ENCODE data around the gene NACC2. TPM values are rescaled to one million over a fixed set of nuclear protein-coding genes. Genes with fewer than 3 reads are reported as not detected.

NACC2 gene
- total and polyA plus RNA-seq, 10 of the 15 experiments (the other 5 are each of a cell fraction or from before 2014, with no cell fraction given): 0.66 to 14.7 (median 3.5) TPM

GRCh38 chr9:136058084-136058483 lies 37.0 kb downstream of the NACC2 start:
- H3K4me1 ChIP-seq (ENCODE audit: control insufficient read depth, insufficient read depth, low read length): no peaks in the 10 kb centered on the region
- no peak overlapping the region for H3K4me2 ChIP-seq (ENCODE audit: control insufficient read depth, insufficient read depth)
- H2AFZ ChIP-seq (ENCODE audit: control insufficient read depth, low read depth, low read length): no peak overlapping the region
- no peak for TF ChIP-seq YY1 (IDR thresholded peaks at IDR 0.05; ENCODE audit: low read depth, low read length)
- H3K36me3 ChIP-seq (ENCODE audit: control insufficient read depth in 2 of 2, insufficient read depth in 2 of 2, low read length in 1 of 2): no peaks in the 10 kb centered on the region
- no peaks in the 10 kb centered on the region for H3K79me2 ChIP-seq (ENCODE audit: control insufficient read depth, insufficient read depth, low read length)
- no peaks in the 10 kb centered on the region for H3K27me3 ChIP-seq (replicated peaks in 1 of 2; ENCODE audit: control insufficient read depth in 2 of 2, insufficient read depth in 2 of 2, low read length in 1 of 2)
- POLR2A ChIA-PET: interaction anchor here (0.5 kb wide), 1 partner anchor 244 kb away, joined by 3 read pairs; no protein-coding TSS in a partner anchor
- SMC1A ChIA-PET (ENCODE audit: uncharacterized antibody, unreplicated experiment): no interaction called here
- RAD21 ChIA-PET (ENCODE audit: unreplicated experiment): no interaction called here
- no peak overlapping the region for H3K9ac ChIP-seq (ENCODE audit: control insufficient read depth, insufficient read depth, low read length)
- DNase-seq (ENCODE audit: low read depth, low spot score) (no peak), FAIRE-seq (no peak), ATAC-seq (no peak)
- in situ Hi-C loops (cut with MboI): no loop called here
- 63% methylated on average over 12 of the region's 13 CpGs for WGBS (ENCODE audit: insufficient coverage, insufficient replicate concordance, low lambda C conversion rate, missing lambda C conversion rate)
- H3K4me3 ChIP-seq: no peak overlapping the region
- H4K20me1 ChIP-seq (ENCODE audit: control insufficient read depth, insufficient read depth): peaks cover 4% of the 10 kb centered on the region; the same call in 1 of the 2 replicates
- no TSS peak for BruUV-seq (replicated peaks)
- no peaks in the 10 kb centered on the region for H3K9me3 ChIP-seq (replicated peaks; ENCODE audit: control insufficient read depth, insufficient read depth, low read length)
- intact Hi-C loops (cut with micrococcal nuclease; ENCODE audit: unreplicated experiment): no loop called here
- CTCF ChIA-PET: interaction anchor here (0.9 kb wide), 1 partner anchor 28 kb away, joined by 3 read pairs; no protein-coding TSS in a partner anchor
- H3K27ac ChIP-seq (ENCODE audit: control insufficient read depth, insufficient read depth): no peak overlapping the region

- ChIA-PET CTCF (interaction anchor here (0.9 kb wide), 1 partner anchor 27 kb away, joined by 3 read pairs; no protein-coding TSS in a partner anchor), POLR2A (no interaction called here), RAD21 (ENCODE audit: unreplicated experiment) (no interaction called here), SMC1A (ENCODE audit: uncharacterized antibody, unreplicated experiment) (no interaction called here)
- FAIRE-seq: no peak
- no peak for TF ChIP-seq EGR1 (IDR thresholded peaks at IDR 0.05; ENCODE audit: borderline replicate concordance in 1 of 2, low read depth in 2 of 2, low read length in 2 of 2)
- no peak for TF ChIP-seq ASH2L (IDR thresholded peaks at IDR 0.05; ENCODE audit: borderline replicate concordance, low read depth)
- no peak for TF ChIP-seq RUNX3 (IDR thresholded peaks at IDR 0.05; ENCODE audit: low read length)
- H3K4me1 ChIP-seq (ENCODE audit: control insufficient read depth, insufficient read depth, low read length): no peaks in the 10 kb centered on the region
- no peak overlapping the region for H3K4me3 ChIP-seq
- no peak overlapping the region for H3K27ac ChIP-seq (ENCODE audit: control insufficient read depth, insufficient read depth)
- H3K27me3 ChIP-seq (replicated peaks in 1 of 2; ENCODE audit: control insufficient read depth in 2 of 2, insufficient read depth in 2 of 2, low read length in 1 of 2): no peaks in the 10 kb centered on the region
- no peak overlapping the region for H2AFZ ChIP-seq (ENCODE audit: control insufficient read depth, low read depth, low read length)
- no peaks in the 10 kb centered on the region for H3K79me2 ChIP-seq (ENCODE audit: control insufficient read depth, insufficient read depth, low read length)
- 65% methylated on average over 30 of the region's 30 CpGs for WGBS (ENCODE audit: insufficient coverage, insufficient replicate concordance, low lambda C conversion rate, missing lambda C conversion rate)
- H3K36me3 ChIP-seq (ENCODE audit: control insufficient read depth in 2 of 2, insufficient read depth in 2 of 2, low read length in 1 of 2): no peaks in the 10 kb centered on the region
- BruUV-seq (replicated peaks): no TSS peak
- no peaks in the 10 kb centered on the region for H3K9me3 ChIP-seq (replicated peaks; ENCODE audit: control insufficient read depth, insufficient read depth, low read length)
- ATAC-seq: peak; percentile 42
- in situ Hi-C loops (cut with MboI): no loop called here
- intact Hi-C loops (cut with micrococcal nuclease; ENCODE audit: unreplicated experiment): no loop called here
- H3K4me2 ChIP-seq (ENCODE audit: control insufficient read depth, insufficient read depth): no peak overlapping the region
- H3K9ac ChIP-seq (ENCODE audit: control insufficient read depth, insufficient read depth, low read length): no peak overlapping the region
- no peak for DNase-seq (ENCODE audit: low read depth, low spot score)
- H4K20me1 ChIP-seq (ENCODE audit: control insufficient read depth, insufficient read depth): peaks cover 4% of the 10 kb centered on the region; the same call in 1 of the 2 replicates
Observed at GRCh38 chr9:136057236-136058081, 37.6 kb downstream of the NACC2 start.

Measured in GM12878 (cell line).